Esophagus squamous epithelium (tissue), 5 donors: Measurements from ENCODE around the gene CLEC2B. TPM values are rescaled to one million over a fixed set of nuclear protein-coding genes. Genes with fewer than 3 reads are reported as not detected.

Source experiments
- DNase-seq: peaks from one replicate; lab custom pipeline; 2025; lab: John Stamatoyannopoulos, UW
- H3K27ac ChIP-seq, 4 donors: fragments of 200-600 bp; sonication (generic); one replicate each; pipeline ENCODE4 v1.5.1; 2016 to 2019; ENCODE audit warnings: mild to moderate bottlenecking in 1 of 4
- H3K27me3 ChIP-seq, 4 donors: fragments of 200-600 bp; sonication (generic); 1 replicate in 3 of 4; 2 replicates in 1 of 4; pipeline versions ENCODE4 v1.5.1 to v1.6.0; 2017 to 2021; ENCODE audit warnings: antibody characterized with exemption in 1 of 4
- H3K36me3 ChIP-seq, 3 donors: fragments of 200-600 bp; sonication (generic); one replicate each; pipeline ENCODE4 v1.5.1; 2016 to 2019
- H3K4me1 ChIP-seq, 3 donors: fragments of 200-600 bp; sonication (generic); one replicate each; pipeline ENCODE4 v1.5.1; 2017 to 2019
- H3K4me3 ChIP-seq, 4 donors: fragments of 200-600 bp; sonication (generic); 1 replicate in 3 of 4; 2 replicates in 1 of 4; pipeline ENCODE4 v1.5.1; 2016 to 2019; ENCODE audit warnings: mild to moderate bottlenecking in 2 of 4, moderate library complexity in 1 of 4
- H3K9me3 ChIP-seq, 3 donors: fragments of 200-600 bp; sonication (generic); one replicate each; pipeline ENCODE4 v1.5.1; 2016 to 2019
- POLR2A ChIP-seq, 4 donors: fragments of 450-650 bp; IDR thresholded peaks; one replicate each; pipeline ENCODE4 v1.6.1; 2017; ENCODE audit warnings: antibody characterized with exemption in 4 of 4, mild to moderate bottlenecking in 4 of 4, moderate library complexity in 3 of 4
- WGBS, 2 donors: methylation state at CpG; one replicate each; pipeline ENCODE4 v1.1.5; 2018; 5-methylcytosine and 5-hydroxymethylcytosine counted together
- intact Hi-C: fragments of 100-400 bp; cut with DNase I; formaldehyde crosslinking; loops from one replicate; pipeline ENCODE4 v1.15.0; 2022
- total RNA-seq, 4 donors: library from RNA; depleted of rRNA; stranded (reverse); fragments of >200 nt; gene quantifications; one replicate each; pipeline ENCODE4 v1.1.0, GENCODE V29; 2016
- TF ChIP-seq, protein P1 (sequence below), 6 experiments: fragments of 450-650 bp in 4 of 6; fragments of 200-600 bp in 2 of 6; sonication (generic) in 2 of 6; IDR thresholded peaks; one replicate each; pipeline ENCODE4 v1.5.1; 2016 to 2019; ENCODE audit warnings: antibody characterized with exemption in 6 of 6, mild to moderate bottlenecking in 4 of 6, moderate library complexity in 4 of 6
- donor health status: DM: yes; HTN: yes; CAD: no.

CLEC2B gene
- total RNA-seq, 4 donors from 2014 or later: 6.0 to 29.4 (median 14.9) TPM

DNA sequence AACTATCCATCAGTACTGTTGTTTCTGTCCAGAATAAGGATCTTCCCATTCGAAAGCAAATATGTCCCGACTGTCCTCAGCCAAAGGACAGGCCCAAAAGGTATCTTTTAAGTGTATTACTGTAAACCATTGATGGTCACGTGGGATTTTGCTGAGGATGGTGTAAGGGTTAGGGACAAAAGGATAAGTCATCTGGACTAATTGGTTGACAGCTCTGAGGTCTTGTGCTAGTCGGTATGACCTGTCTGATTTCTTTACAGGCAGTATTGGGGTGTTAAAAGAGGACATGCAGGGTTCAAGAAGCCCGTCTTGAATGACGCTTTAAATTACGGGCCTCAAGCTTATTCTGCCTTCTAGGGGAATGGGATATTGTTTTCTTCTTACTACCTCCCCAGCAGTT is 38.6 kb upstream of the CLEC2B start:
- peaks cover 0 to 47% (median 35%) of the 10 kb centered on the region in 3 donors for H3K9me3 ChIP-seq
- intact Hi-C loops: no loop called here
- H3K27me3 ChIP-seq: no peaks in the 10 kb centered on the region
- no peak overlapping the region for H3K27ac ChIP-seq
- H3K4me3 ChIP-seq: no peak overlapping the region
- no peaks in the 10 kb centered on the region for H3K36me3 ChIP-seq
- 86 to 92% methylated on average over 7 of the region's 7 CpGs for WGBS, 2 donors
- peaks cover 0 to 14% (median 5%) of the 10 kb centered on the region in 3 donors for H3K4me1 ChIP-seq
- no peak for TF ChIP-seq POLR2A (IDR thresholded peaks at IDR 0.05)
- TF ChIP-seq, protein P1, sequence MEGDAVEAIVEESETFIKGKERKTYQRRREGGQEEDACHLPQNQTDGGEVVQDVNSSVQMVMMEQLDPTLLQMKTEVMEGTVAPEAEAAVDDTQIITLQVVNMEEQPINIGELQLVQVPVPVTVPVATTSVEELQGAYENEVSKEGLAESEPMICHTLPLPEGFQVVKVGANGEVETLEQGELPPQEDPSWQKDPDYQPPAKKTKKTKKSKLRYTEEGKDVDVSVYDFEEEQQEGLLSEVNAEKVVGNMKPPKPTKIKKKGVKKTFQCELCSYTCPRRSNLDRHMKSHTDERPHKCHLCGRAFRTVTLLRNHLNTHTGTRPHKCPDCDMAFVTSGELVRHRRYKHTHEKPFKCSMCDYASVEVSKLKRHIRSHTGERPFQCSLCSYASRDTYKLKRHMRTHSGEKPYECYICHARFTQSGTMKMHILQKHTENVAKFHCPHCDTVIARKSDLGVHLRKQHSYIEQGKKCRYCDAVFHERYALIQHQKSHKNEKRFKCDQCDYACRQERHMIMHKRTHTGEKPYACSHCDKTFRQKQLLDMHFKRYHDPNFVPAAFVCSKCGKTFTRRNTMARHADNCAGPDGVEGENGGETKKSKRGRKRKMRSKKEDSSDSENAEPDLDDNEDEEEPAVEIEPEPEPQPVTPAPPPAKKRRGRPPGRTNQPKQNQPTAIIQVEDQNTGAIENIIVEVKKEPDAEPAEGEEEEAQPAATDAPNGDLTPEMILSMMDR (IDR thresholded peaks at IDR 0.05): no peak
- DNase-seq: no peak

DNA sequence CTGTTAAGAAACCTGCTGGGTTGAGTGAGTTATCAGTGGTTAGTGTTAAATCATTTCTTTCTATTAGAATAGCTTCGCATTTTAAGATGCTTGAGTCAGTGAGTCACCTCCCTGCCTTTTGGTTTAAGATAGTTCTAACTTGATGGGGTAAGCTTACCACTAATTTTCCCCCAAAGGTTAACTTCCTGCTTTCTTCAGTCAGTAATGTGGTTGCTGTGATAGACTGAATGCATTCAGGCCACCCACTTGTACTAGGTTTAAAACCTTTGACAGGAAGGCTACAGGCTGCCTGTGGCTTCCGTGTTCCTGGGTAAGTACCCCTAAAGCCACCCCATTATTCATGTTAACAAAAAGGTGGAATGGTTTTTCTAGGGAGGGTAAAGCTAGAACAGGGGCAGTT is 37.7 kb upstream of the CLEC2B start:
- Histone ChIP-seq H3K4me1 (peaks cover 0 to 14% (median 5%) of the 10 kb centered on the region in 3 donors), H3K27ac (peak overlapping the region in 1 of 4 donors; percentile 7), H3K4me3 (no peak overlapping the region), H3K36me3 (no peaks in the 10 kb centered on the region), H3K27me3 (no peaks in the 10 kb centered on the region), H3K9me3 (peaks cover 0 to 51% (median 37%) of the 10 kb centered on the region in 3 donors)
- 38 to 41% methylated on average over 2 of the region's 2 CpGs for WGBS, 2 donors
- TF ChIP-seq, protein P1 (IDR thresholded peaks at IDR 0.05): no peak
- TF ChIP-seq POLR2A (IDR thresholded peaks at IDR 0.05): no peak
- intact Hi-C loops: no loop called here
- DNase-seq: no peak

DNA sequence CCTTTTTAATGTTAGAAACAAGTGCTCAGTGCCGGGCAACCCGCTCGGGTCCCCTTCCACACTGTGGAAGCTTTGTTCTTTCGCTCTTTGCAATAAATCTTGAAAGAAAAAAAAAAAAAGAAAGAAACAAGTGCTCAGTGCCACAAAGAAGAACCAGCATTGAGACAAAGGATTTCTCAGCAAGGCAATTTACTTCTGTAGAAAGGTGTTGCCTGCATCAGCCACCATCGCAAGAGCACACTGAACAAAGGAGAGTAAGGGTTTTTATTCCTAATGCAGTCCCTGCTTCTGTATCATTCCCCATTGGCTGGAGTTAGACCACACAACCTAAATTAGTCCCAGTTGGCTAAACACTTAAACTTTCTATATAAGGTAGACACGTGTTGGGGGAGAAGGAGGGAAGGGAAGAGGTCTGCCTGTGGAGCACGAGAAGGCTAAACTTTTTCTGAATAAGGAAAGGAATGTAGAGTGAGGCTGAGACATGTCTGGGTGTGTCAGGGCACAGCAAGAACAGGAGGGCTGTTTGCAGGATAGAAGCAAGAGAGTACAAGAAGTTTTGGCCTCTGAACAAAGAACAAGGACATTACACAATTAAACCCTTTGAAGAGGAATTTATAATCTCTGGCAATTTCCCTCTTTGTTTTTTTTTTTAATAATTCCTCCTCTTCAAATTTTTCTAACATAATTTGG is 33.5 kb upstream of the CLEC2B start:
- 65 to 76% methylated on average over 3 to 7 of the region's 7 CpGs for WGBS, 2 donors
- intact Hi-C loops: no loop called here
- DNase-seq: no peak

DNA sequence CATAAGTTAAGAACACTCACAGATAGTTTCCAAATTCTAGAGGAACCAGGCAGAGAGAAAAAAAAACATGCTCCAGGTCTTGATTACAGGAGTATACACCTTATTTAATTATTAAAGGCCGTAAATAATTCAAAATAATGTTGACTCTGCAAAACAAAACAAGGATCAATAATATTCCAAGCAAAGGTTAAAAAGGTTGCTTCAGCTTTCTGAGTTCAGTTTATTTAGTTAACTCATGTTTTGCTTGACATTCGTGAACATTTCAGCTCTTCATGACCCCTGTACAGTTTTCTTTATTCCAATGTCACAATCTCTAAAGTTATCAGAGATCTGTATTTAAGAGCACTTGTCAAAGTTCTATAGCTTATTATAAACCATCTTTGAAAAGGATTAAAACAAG is 31.8 kb upstream of the CLEC2B start:
- intact Hi-C loops: no loop called here
- H3K36me3 ChIP-seq: no peaks in the 10 kb centered on the region
- H3K9me3 ChIP-seq: peaks cover 0 to 18% (median 16%) of the 10 kb centered on the region in 3 donors
- no peak for DNase-seq
- no peaks in the 10 kb centered on the region for H3K27me3 ChIP-seq
- WGBS, 2 donors: 80 to 82% methylated on average over 2 of the region's 2 CpGs
- H3K27ac ChIP-seq: no peak overlapping the region
- H3K4me1 ChIP-seq: peaks cover 0 to 9% (median 0%) of the 10 kb centered on the region in 3 donors
- H3K4me3 ChIP-seq: no peak overlapping the region
- TF ChIP-seq, protein P1 (IDR thresholded peaks at IDR 0.05): no peak
- no peak for TF ChIP-seq POLR2A (IDR thresholded peaks at IDR 0.05)

More for the DNA sequence above, 33.5 kb upstream of the CLEC2B start:
- TF ChIP-seq, protein P1 (IDR thresholded peaks at IDR 0.05): no peak
- TF ChIP-seq POLR2A (IDR thresholded peaks at IDR 0.05): no peak
- H3K4me1 ChIP-seq: peaks cover 0 to 14% (median 5%) of the 10 kb centered on the region in 3 donors
- peaks cover 0 to 18% (median 16%) of the 10 kb centered on the region in 3 donors for H3K9me3 ChIP-seq
- peak overlapping the region in 3 of 4 donors; percentile 22 to 49 (median 44) for H3K27ac ChIP-seq
- H3K36me3 ChIP-seq: no peaks in the 10 kb centered on the region
- no peak overlapping the region for H3K4me3 ChIP-seq
- H3K27me3 ChIP-seq: no peaks in the 10 kb centered on the region

DNA sequence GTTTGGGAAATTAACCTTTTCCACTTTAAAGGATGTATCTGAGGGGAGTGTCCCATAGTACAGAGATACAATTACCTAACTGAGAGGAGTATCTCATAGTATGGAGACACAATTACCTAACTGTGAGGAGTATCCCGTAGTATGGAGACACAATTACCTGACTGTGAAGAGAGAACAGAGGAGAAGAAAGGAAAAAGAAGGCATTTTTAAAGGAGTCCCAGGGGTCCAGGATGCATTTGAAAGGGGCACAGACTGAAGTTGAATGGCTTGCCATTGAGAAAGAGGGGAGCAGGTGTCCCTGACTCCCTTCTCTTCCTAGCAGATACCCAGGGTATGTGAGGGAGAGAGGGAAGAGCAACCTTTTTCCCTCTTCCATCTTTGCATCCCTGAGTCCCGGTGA is 30.1 kb upstream of the CLEC2B start:
- no peaks in the 10 kb centered on the region for H3K27me3 ChIP-seq
- intact Hi-C loops: no loop called here
- H3K27ac ChIP-seq: no peak overlapping the region
- 90 to 100% methylated on average over 2 of the region's 2 CpGs for WGBS, 2 donors
- no peaks in the 10 kb centered on the region for H3K36me3 ChIP-seq
- H3K9me3 ChIP-seq: peaks cover 0 to 18% (median 16%) of the 10 kb centered on the region in 3 donors
- TF ChIP-seq POLR2A (IDR thresholded peaks at IDR 0.05): no peak
- TF ChIP-seq, protein P1 (IDR thresholded peaks at IDR 0.05): no peak
- no peak for DNase-seq
- H3K4me3 ChIP-seq: no peak overlapping the region
- H3K4me1 ChIP-seq: peaks cover 0 to 9% (median 0%) of the 10 kb centered on the region in 3 donors
